Small intestine (tissue), 7 donors: Measurements from ENCODE around the gene FUT1. TPM values are rescaled to one million over a fixed set of nuclear protein-coding genes. Genes with fewer than 3 reads are reported as not detected.
"Not testable (repeated sequence)": the region's sequence is repeated elsewhere in the genome, so short reads cannot be mapped to it uniquely, and the experiment has no call there.

Experiments used
- DNase-seq, 2 donors: peaks; one replicate each; pipeline versions ENCODE4 v3.0.0 to v3.0.0-alpha.2; 2013
- FAIRE-seq: peaks from 2 replicates; lab custom pipeline; 2012; peaks lifted over from hg19 to GRCh38; lab: Jason Lieb, UNC
- H3K27ac ChIP-seq, 3 donors: one replicate each; pipeline ENCODE4 v1.5.1; 2013; ENCODE audit warnings: low read length in 2 of 3, mild to moderate bottlenecking in 2 of 3, control low read depth in 1 of 3, inconsistent platforms in 1 of 3, low read depth in 1 of 3, moderate library complexity in 1 of 3
- H3K27me3 ChIP-seq, 3 donors: one replicate each; pipeline ENCODE4 v1.6.1; 2013; ENCODE audit warnings: low read length in 3 of 3, inconsistent platforms in 1 of 3; ENCODE audit not compliant: control insufficient read depth in 3 of 3, insufficient read depth in 3 of 3
- H3K36me3 ChIP-seq, 3 donors: one replicate each; pipeline ENCODE4 v1.6.1; 2013; ENCODE audit warnings: low read length in 3 of 3, inconsistent platforms in 1 of 3, low read depth in 1 of 3, mild to moderate bottlenecking in 1 of 3, moderate library complexity in 1 of 3; ENCODE audit not compliant: control insufficient read depth in 3 of 3, insufficient read depth in 2 of 3
- H3K4me1 ChIP-seq, 3 donors: one replicate each; pipeline ENCODE4 v1.6.1; 2013; ENCODE audit warnings: low read length in 2 of 3, inconsistent platforms in 1 of 3, low read depth in 1 of 3, mild to moderate bottlenecking in 1 of 3, moderate library complexity in 1 of 3; ENCODE audit not compliant: control insufficient read depth in 3 of 3, insufficient read depth in 2 of 3
- H3K4me3 ChIP-seq, 3 donors: one replicate each; pipeline ENCODE4 v1.5.1; 2013; ENCODE audit warnings: low read length in 3 of 3, control low read depth in 1 of 3, inconsistent platforms in 1 of 3, low read depth in 1 of 3, mild to moderate bottlenecking in 1 of 3, moderate library complexity in 1 of 3
- H3K9me3 ChIP-seq, 2 donors: one replicate each; pipeline ENCODE4 v1.6.1; 2013; ENCODE audit warnings: low read depth in 1 of 2, low read length in 1 of 2; ENCODE audit not compliant: control insufficient read depth in 2 of 2, insufficient read depth in 1 of 2
- WGBS, 3 donors: extraction: QIAGEN DNeasy Blood & Tissue Kit; methylation state at CpG; one replicate each; pipeline ENCODE4 v1.1.7; 2013; 5-methylcytosine and 5-hydroxymethylcytosine counted together
- polyA plus RNA-seq, 4 donors: library from polyadenylated mRNA; stranded (reverse) in 3 of 4; unstranded in 1 of 4; fragments of 200-250 nt in 3 of 4; fragments of 120-200 nt in 1 of 4; gene quantifications; one replicate each; pipeline versions ENCODE4 v1.2.1 to v1.2.3, GENCODE V29; 2013
- donor health status: healthy with polysubstance abuse.
- donor health status: control.
- donor health status: control.
- donor health status: Bipolar disorder and iron deficiency.
- donor health status: healthy.

The FUT1 gene
- polyA plus RNA-seq, 4 donors = 0.22 to 7.8 (median 1.1) TPM

- Histone ChIP-seq H3K9me3 (peaks cover 0 to 2% of the 10 kb centered on the region in 2 donors), H3K36me3 (no peaks in the 10 kb centered on the region), H3K27ac (no peak overlapping the region), H3K4me1 (peaks cover 0 to 19% (median 9%) of the 10 kb centered on the region in 3 donors), H3K27me3 (peaks cover 0 to 3% (median 0%) of the 10 kb centered on the region in 3 donors), H3K4me3 (no peak overlapping the region)
- 67 to 85% (median 75%) methylated on average over 5 of the region's 5 CpGs for WGBS, 3 donors
- FAIRE-seq (no peak), DNase-seq (no peak)
Measured at GRCh38 chr19:48777139-48777538, 24.7 kb upstream of the FUT1 start.

DNA sequence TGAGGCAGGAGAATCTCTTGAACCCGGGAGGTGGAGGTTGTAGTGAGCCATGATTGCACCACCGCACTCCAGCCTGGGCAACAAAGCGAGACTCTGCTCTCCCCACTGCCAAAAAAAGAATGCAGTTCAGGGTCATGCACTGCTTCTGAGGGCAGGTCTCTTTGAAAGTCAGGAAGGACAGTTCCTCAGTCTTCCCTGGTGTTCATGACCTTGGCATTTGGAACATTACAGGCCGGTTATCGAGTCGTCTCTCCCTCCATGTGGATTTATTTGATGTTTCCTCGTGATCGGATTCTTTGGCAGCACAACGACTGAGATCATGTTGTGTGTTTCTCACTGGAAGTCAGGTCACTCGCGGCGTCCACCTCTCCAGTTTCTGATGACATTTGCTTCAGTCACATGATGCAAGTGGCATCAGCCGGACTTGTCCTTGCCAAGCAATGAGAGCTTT is 20.1 kb upstream of the FUT1 start:
- DNase-seq (no peak), FAIRE-seq (no peak)
- Histone ChIP-seq H3K27ac (no peak overlapping the region), H3K27me3 (no peaks in the 10 kb centered on the region), H3K36me3 (no peaks in the 10 kb centered on the region), H3K9me3 (no peaks in the 10 kb centered on the region), H3K4me1 (peaks cover 0 to 3% (median 0%) of the 10 kb centered on the region in 3 donors), H3K4me3 (no peak overlapping the region)
- 42 to 72% (median 49%) methylated on average over 13 of the region's 13 CpGs for WGBS, 3 donors

DNA sequence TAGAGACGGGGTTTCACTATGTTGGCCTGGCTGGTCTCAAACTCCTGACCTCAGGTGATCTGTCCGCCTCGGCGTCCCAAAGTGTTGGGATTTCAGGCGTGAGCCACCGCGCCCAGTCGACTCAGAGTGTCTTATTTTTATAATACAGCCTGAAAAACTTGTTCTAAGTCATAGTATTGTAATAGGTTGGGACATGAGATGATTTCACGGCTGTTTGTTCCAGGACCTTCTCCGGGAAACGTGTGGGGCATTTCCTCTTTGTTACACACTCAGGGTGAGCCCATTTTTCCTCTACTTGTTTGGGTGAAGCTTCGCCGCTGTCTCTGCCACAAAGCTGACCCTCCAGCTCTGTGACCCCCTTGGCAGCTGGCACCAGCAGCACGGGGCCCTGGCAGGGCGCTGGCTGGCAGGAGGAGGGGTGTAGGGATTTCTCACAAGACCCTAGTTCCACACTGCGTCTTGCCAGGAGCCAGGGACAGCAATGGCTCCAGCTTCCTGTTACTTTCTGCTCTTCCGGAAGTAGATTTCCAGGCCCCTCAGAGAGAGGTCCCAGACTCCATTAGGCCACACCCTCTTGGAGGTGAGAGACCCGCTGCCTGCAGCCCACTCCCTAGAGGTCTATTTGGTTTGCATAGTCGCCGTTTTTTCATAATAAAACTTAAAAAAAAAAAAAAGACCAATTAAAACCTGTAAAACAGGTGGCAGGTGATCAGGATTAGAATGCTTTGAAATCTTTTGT is 18.5 kb upstream of the FUT1 start:
- FAIRE-seq (no peak), DNase-seq (no peak)
- Histone ChIP-seq H3K27ac (no peak overlapping the region), H3K4me1 (no peaks in the 10 kb centered on the region), H3K36me3 (no peaks in the 10 kb centered on the region), H3K9me3 (no peaks in the 10 kb centered on the region), H3K4me3 (no peak overlapping the region), H3K27me3 (no peaks in the 10 kb centered on the region)
- WGBS, 3 donors = 67 to 73% (median 70%) methylated on average over 20 of the region's 20 CpGs

GRCh38 chr19:48770266-48770665 is 17.8 kb upstream of the FUT1 start:
- Histone ChIP-seq H3K4me1 (no peaks in the 10 kb centered on the region), H3K9me3 (no peaks in the 10 kb centered on the region), H3K36me3 (no peaks in the 10 kb centered on the region), H3K4me3 (no peak overlapping the region), H3K27ac (no peak overlapping the region), H3K27me3 (no peaks in the 10 kb centered on the region)
- FAIRE-seq (no peak), DNase-seq (no peak)
- WGBS, 3 donors = 75 to 85% (median 82%) methylated on average over 7 of the region's 7 CpGs

DNA sequence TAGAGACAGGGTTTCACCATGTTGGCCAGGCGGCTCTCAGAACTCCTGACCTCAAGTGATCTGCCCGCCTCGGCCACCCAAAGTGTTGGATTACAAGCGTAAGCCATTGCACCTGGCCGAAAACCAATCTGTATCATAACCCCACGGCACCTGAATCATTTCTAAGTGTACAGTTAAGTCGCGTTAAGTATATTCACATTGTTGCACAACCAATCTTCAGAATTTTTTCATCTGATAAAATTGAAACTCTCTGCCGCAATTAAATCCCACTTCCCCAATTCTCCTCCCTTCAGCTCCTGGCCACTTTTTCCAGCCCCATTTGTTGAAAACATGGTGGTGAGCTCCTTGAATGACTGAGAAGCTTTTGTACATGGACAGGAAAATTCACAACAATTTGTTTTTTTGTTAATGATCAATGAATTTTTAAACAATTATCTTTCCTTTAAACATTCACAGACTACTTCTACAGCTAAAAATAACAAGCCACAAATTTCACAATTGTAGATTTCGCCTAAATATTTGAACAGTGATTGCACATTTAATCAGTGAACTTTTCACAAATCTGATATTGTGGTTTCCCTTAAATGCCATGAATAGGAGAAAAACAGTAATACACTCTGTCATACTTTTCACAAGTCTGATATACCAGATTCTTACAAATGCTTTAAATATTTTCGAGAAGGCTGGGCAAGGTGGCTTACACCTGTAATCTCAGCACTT is 16.7 kb upstream of the FUT1 start:
- H3K9me3 ChIP-seq = no peaks in the 10 kb centered on the region
- no peaks in the 10 kb centered on the region for H3K36me3 ChIP-seq
- FAIRE-seq (no peak), DNase-seq (no peak)
- no peaks in the 10 kb centered on the region for H3K4me1 ChIP-seq
- H3K4me3 ChIP-seq = no peak overlapping the region
- no peak overlapping the region for H3K27ac ChIP-seq
- WGBS, 3 donors = 80 to 88% (median 87%) methylated on average over 11 of the region's 11 CpGs
- no peaks in the 10 kb centered on the region for H3K27me3 ChIP-seq

- H3K4me1 ChIP-seq, H3K27me3 ChIP-seq, H3K4me3 ChIP-seq, H3K36me3 ChIP-seq, DNase-seq, H3K27ac ChIP-seq, FAIRE-seq, H3K9me3 ChIP-seq: not testable (repeated sequence)
- 43 to 49% (median 44%) methylated on average over 6 of the region's 6 CpGs for WGBS, 3 donors
Measured at GRCh38 chr19:48768171-48768753, 15.8 kb upstream of the FUT1 start.

- not testable (repeated sequence) for DNase-seq
Measured at GRCh38 chr19:48765816-48766215, 13.4 kb upstream of the FUT1 start.

DNA sequence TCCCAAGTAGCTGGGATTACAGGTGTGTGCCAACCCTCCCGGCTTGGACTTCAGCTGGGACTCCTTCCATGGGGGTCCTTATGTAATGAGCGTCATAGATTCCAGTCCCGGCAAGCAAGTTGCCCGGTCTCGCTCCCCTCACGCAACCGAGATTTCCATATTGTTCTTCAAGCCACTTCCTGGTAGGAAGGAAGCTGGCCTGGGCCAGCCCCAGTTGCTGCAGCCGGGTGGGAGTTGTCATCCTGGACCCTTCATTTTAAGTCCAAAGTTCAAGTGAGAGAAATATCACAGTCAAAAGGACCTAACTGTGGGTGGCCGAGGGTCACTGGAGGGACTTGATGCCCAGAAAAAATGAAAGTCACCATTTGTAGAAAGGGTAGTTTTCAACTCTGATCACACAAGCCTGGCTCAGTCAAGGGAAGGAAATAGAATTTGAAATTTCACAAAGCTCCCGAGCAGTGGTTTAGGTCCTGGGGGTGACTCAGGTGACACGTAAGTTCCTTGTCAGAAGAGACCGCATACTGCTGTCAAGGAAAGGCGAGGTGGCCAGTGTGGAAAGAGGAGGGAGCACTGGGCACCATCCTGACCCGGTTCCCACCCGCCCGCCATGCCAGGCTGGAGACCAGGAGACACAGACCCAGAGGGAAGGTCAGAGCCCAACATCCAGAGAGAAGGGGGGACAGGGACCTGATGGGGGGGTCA is 8.2 kb upstream of the FUT1 start:
- WGBS, 3 donors = 61 to 81% (median 67%) methylated on average over 16 of the region's 16 CpGs
- no peaks in the 10 kb centered on the region for H3K36me3 ChIP-seq
- FAIRE-seq (no peak), DNase-seq (no peak)
- H3K4me1 ChIP-seq = peaks cover 0 to 4% (median 0%) of the 10 kb centered on the region in 3 donors
- no peak overlapping the region for H3K4me3 ChIP-seq
- H3K27me3 ChIP-seq = peaks cover 0 to 7% (median 0%) of the 10 kb centered on the region in 3 donors
- H3K9me3 ChIP-seq = no peaks in the 10 kb centered on the region
- H3K27ac ChIP-seq = peak overlapping the region in 2 of 3 donors; percentile 2 to 18

More at GRCh38 chr19:48765816-48766215, 13.4 kb upstream of the FUT1 start:
- WGBS, 3 donors = 11 to 32% (median 30%) methylated on average over 4 to 5 of the region's 5 CpGs
- H3K27ac ChIP-seq, H3K4me3 ChIP-seq, H3K9me3 ChIP-seq, H3K4me1 ChIP-seq, H3K27me3 ChIP-seq, H3K36me3 ChIP-seq, FAIRE-seq: not testable (repeated sequence)
